Measurements from ENCODE around the gene OXSR1.

DNA sequence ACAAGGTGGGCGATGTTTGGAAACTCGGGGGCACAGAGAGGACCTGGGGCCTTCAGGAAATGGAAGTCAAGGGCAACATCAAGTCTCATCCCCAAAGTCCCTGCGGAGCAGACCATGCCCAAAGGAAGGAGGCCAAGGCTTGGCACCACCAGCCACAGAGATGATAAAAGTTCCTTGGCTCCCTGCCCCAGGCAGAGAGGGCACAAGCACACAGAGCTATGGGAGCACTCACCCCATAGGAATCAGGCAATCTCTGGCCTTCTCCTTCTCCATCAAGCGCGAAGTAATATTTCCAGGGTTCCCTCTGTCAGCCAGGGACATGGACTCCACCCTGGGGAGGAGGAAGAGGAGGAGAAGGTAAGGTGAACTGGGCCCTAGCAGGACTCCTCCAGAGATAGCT lies 36.3 kb upstream of the OXSR1 start:
- TF ChIP-seq HNRNPLL (IDR thresholded peaks at IDR 0.05; ENCODE audit: low read depth, low read length, poor library complexity, severe bottlenecking) (no peak), FOXK2 (IDR thresholded peaks at IDR 0.05) (no peak), TAF1 (CRISPR knock-in tag; IDR thresholded peaks at IDR 0.05) (no peak), SMAD1 (CRISPR knock-in tag; IDR thresholded peaks at IDR 0.05; ENCODE audit: borderline replicate concordance, low read depth) (no peak), CEBPG (CRISPR knock-in tag; IDR thresholded peaks at IDR 0.05) (no peak), TBL1XR1 (IDR thresholded peaks at IDR 0.05; ENCODE audit: borderline replicate concordance, low read length, partially characterized antibody) (no peak)
- TF ChIP-seq, protein P1, sequence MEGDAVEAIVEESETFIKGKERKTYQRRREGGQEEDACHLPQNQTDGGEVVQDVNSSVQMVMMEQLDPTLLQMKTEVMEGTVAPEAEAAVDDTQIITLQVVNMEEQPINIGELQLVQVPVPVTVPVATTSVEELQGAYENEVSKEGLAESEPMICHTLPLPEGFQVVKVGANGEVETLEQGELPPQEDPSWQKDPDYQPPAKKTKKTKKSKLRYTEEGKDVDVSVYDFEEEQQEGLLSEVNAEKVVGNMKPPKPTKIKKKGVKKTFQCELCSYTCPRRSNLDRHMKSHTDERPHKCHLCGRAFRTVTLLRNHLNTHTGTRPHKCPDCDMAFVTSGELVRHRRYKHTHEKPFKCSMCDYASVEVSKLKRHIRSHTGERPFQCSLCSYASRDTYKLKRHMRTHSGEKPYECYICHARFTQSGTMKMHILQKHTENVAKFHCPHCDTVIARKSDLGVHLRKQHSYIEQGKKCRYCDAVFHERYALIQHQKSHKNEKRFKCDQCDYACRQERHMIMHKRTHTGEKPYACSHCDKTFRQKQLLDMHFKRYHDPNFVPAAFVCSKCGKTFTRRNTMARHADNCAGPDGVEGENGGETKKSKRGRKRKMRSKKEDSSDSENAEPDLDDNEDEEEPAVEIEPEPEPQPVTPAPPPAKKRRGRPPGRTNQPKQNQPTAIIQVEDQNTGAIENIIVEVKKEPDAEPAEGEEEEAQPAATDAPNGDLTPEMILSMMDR (CRISPR knock-in tag; IDR thresholded peaks at IDR 0.05) = no peak
- TF ChIP-seq, protein P2, sequence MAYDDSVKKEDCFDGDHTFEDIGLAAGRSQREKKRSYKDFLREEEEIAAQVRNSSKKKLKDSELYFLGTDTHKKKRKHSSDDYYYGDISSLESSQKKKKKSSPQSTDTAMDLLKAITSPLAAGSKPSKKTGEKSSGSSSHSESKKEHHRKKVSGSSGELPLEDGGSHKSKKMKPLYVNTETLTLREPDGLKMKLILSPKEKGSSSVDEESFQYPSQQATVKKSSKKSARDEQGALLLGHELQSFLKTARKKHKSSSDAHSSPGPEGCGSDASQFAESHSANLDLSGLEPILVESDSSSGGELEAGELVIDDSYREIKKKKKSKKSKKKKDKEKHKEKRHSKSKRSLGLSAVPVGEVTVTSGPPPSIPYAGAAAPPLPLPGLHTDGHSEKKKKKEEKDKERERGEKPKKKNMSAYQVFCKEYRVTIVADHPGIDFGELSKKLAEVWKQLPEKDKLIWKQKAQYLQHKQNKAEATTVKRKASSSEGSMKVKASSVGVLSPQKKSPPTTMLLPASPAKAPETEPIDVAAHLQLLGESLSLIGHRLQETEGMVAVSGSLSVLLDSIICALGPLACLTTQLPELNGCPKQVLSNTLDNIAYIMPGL (CRISPR knock-in tag; IDR thresholded peaks at IDR 0.05; ENCODE audit: borderline replicate concordance in 1 of 2, low read depth in 1 of 2) = no peak
- TF ChIP-seq, protein P3, sequence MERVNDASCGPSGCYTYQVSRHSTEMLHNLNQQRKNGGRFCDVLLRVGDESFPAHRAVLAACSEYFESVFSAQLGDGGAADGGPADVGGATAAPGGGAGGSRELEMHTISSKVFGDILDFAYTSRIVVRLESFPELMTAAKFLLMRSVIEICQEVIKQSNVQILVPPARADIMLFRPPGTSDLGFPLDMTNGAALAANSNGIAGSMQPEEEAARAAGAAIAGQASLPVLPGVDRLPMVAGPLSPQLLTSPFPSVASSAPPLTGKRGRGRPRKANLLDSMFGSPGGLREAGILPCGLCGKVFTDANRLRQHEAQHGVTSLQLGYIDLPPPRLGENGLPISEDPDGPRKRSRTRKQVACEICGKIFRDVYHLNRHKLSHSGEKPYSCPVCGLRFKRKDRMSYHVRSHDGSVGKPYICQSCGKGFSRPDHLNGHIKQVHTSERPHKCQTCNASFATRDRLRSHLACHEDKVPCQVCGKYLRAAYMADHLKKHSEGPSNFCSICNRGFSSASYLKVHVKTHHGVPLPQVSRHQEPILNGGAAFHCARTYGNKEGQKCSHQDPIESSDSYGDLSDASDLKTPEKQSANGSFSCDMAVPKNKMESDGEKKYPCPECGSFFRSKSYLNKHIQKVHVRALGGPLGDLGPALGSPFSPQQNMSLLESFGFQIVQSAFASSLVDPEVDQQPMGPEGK (CRISPR knock-in tag; IDR thresholded peaks at IDR 0.05) = no peak
